ENCODE measurements around the gene PLXNB2.

The PLXNB2 gene

DNA sequence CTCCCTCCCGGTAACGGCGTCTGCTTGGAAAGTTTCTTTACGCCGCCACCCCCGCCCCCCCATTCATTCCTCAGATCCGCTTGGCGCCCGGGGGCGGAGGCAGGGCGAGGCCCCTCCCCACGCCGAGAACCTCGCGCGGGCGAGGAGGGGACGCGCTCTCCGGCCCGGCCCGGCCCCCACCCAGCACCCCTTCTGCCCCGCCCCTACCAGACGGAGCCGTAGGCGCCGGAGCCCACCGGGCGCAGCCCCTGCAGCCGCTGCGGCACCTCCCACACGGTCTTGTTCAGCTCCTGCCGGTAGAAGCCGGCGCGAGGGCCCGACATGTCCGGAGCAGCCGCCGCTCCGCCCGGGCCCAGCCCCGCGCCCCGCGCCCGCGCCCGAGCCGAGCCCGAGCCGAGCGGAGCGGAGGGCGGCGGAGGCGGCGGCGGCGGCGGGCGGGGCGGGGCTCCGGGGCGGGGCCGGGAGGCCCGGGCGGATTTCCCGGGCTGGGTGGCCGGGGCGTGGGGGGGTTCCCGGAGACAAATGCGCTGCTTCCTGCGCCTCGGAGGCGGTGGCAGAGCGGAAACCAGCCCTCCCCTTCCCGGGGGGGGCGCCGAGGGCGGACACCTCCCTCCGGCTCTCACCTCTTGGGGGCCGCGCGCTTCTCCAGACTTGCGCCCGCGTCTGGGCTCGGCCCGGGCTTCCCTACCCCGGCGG, 37.3 kb downstream of the PLXNB2 start, which contains the start of gene MAPK11:
Gene MAPK11, minus strand, starts transcription at position 411 of the 696 bp plus-strand sequence. Its CDS starts 88 bp downstream, at position 323.
- Histone ChIP-seq H3K9me3 (replicated peaks; ENCODE audit: insufficient read depth, low read length) (no peaks in the 10 kb centered on the region), H2AFZ (ENCODE audit: low read length) (peak within 1 kb of the TSS; percentile 83), H3K4me1 (ENCODE audit: low read length) (peaks cover 9% of the 10 kb centered on the region; the same call in 1 of the 2 replicates), H3K27ac (ENCODE audit: low read length) (no peak within 1 kb of the TSS), H3K9me2 (replicated peaks; ENCODE audit: insufficient read depth, low read length) (no peaks in the 10 kb centered on the region), H4K20me1 (ENCODE audit: insufficient read depth, low read length) (no peaks in the 10 kb centered on the region), H3K36me3 (replicated peaks; ENCODE audit: insufficient read depth, low read length) (no peaks in the 10 kb centered on the region), H3K4me2 (ENCODE audit: low read depth, low read length) (peak within 1 kb of the TSS; percentile 99), H3F3A (ENCODE audit: insufficient read depth, low read length) (peaks cover 12% of the 10 kb centered on the region; the same call in 1 of the 2 replicates), H3K4me3 (ENCODE audit: low read length) (peak within 1 kb of the TSS; percentile 68), H3K27me3 (replicated peaks; ENCODE audit: insufficient read depth, low read length) (peaks cover 20% of the 10 kb centered on the region), H3K9ac (ENCODE audit: low read length) (no peak within 1 kb of the TSS), H3K79me2 (ENCODE audit: low read length) (no peaks in the 10 kb centered on the region)
- peak; percentile 52 for DNase-seq
- TF ChIP-seq CTCF (IDR thresholded peaks at IDR 0.05; ENCODE audit: low read length) (no peak), EZH2 (optimal IDR thresholded peaks at IDR 0.05; ENCODE audit: low read depth, low read length) (no peak), EZH2phosphoT487 (IDR thresholded peaks at IDR 0.05; ENCODE audit: low read length) (no peak)

GRCh38 chr22:50269573-50269969, 37.9 kb downstream of the PLXNB2 start:
- no peaks in the 10 kb centered on the region for H3K36me3 ChIP-seq (replicated peaks; ENCODE audit: insufficient read depth, low read length)
- no peaks in the 10 kb centered on the region for H4K20me1 ChIP-seq (ENCODE audit: insufficient read depth, low read length)
- H3F3A ChIP-seq (ENCODE audit: insufficient read depth, low read length): peaks cover 12% of the 10 kb centered on the region; the same call in 1 of the 2 replicates
- H3K79me2 ChIP-seq (ENCODE audit: low read length): no peaks in the 10 kb centered on the region
- H2AFZ ChIP-seq (ENCODE audit: low read length): no peak overlapping the region
- TF ChIP-seq CTCF (IDR thresholded peaks at IDR 0.05; ENCODE audit: low read length): no peak
- TF ChIP-seq EZH2phosphoT487 (IDR thresholded peaks at IDR 0.05; ENCODE audit: low read length): no peak
- TF ChIP-seq EZH2 (optimal IDR thresholded peaks at IDR 0.05; ENCODE audit: low read depth, low read length): no peak
- peak overlapping the region; percentile 45; the same call in 1 of the 2 replicates for H3K4me2 ChIP-seq (ENCODE audit: low read depth, low read length)
- H3K4me1 ChIP-seq (ENCODE audit: low read length): peaks cover 9% of the 10 kb centered on the region; the same call in 1 of the 2 replicates
- H3K9me2 ChIP-seq (replicated peaks; ENCODE audit: insufficient read depth, low read length): no peaks in the 10 kb centered on the region
- H3K4me3 ChIP-seq (ENCODE audit: low read length): peak overlapping the region; percentile 27; the same call in 1 of the 2 replicates
- no peaks in the 10 kb centered on the region for H3K9me3 ChIP-seq (replicated peaks; ENCODE audit: insufficient read depth, low read length)
- H3K27ac ChIP-seq (ENCODE audit: low read length): no peak overlapping the region
- DNase-seq: no peak
- H3K27me3 ChIP-seq (replicated peaks; ENCODE audit: insufficient read depth, low read length): peaks cover 20% of the 10 kb centered on the region
- no peak overlapping the region for H3K9ac ChIP-seq (ENCODE audit: low read length)

DNA sequence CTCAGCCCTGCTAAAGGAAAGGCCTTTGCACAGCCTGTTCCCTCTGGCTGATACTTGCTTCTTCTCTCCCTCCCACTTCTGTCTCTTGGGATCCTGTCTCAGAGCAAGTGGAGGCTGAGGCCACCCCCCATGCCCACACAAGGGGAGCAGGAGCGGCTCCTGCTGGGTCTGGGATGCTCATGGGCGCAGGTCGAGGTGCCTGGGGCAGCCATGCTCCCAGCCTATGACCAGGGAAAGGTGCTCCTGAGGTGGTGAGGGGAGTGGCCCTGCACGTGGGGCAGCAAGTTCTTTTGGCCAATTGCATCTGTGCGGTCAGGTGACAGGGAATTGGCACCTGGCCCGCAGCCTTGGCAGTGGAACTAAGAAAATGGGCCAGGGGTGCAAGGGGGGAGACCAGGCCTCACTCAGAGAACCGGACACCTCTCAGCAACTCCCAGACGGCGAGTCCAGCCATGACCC, 38.8 kb downstream of the PLXNB2 start:
- H3K9ac ChIP-seq (ENCODE audit: low read length): no peak overlapping the region
- H3K27me3 ChIP-seq (replicated peaks; ENCODE audit: insufficient read depth, low read length): peaks cover 20% of the 10 kb centered on the region
- H3K36me3 ChIP-seq (replicated peaks; ENCODE audit: insufficient read depth, low read length): no peaks in the 10 kb centered on the region
- H3K9me2 ChIP-seq (replicated peaks; ENCODE audit: insufficient read depth, low read length): no peaks in the 10 kb centered on the region
- TF ChIP-seq EZH2 (optimal IDR thresholded peaks at IDR 0.05; ENCODE audit: low read depth, low read length): no peak
- no peak for TF ChIP-seq CTCF (IDR thresholded peaks at IDR 0.05; ENCODE audit: low read length)
- TF ChIP-seq EZH2phosphoT487 (IDR thresholded peaks at IDR 0.05; ENCODE audit: low read length): no peak
- H3K4me3 ChIP-seq (ENCODE audit: low read length): no peak overlapping the region
- no peaks in the 10 kb centered on the region for H3K9me3 ChIP-seq (replicated peaks; ENCODE audit: insufficient read depth, low read length)
- H3K27ac ChIP-seq (ENCODE audit: low read length): no peak overlapping the region
- DNase-seq: no peak
- no peak overlapping the region for H3K4me2 ChIP-seq (ENCODE audit: low read depth, low read length)
- H3F3A ChIP-seq (ENCODE audit: insufficient read depth, low read length): peaks cover 12% of the 10 kb centered on the region; the same call in 1 of the 2 replicates
- H4K20me1 ChIP-seq (ENCODE audit: insufficient read depth, low read length): no peaks in the 10 kb centered on the region
- H2AFZ ChIP-seq (ENCODE audit: low read length): no peak overlapping the region
- no peaks in the 10 kb centered on the region for H3K79me2 ChIP-seq (ENCODE audit: low read length)
- H3K4me1 ChIP-seq (ENCODE audit: low read length): peaks cover 7% of the 10 kb centered on the region; the same call in 1 of the 2 replicates
